Body of pancreas (tissue), 4 donors: ENCODE measurements around the gene ANGPTL8.

Experiments
- POLR2A ChIP-seq, 3 donors: fragments of 450-650 bp; IDR thresholded peaks; one replicate each; pipeline ENCODE4 v1.6.1; 2016; ENCODE audit warnings: antibody characterized with exemption in 3 of 3, mild to moderate bottlenecking in 2 of 3
- TF ChIP-seq, protein P1 (sequence below), 7 experiments: fragments of 450-650 bp in 4 of 7; fragments of 200-600 bp in 3 of 7; sonication (generic) in 3 of 7; IDR thresholded peaks; one replicate each; pipeline ENCODE4 v1.5.1; 2016 to 2019; ENCODE audit warnings: antibody characterized with exemption in 7 of 7

DNA sequence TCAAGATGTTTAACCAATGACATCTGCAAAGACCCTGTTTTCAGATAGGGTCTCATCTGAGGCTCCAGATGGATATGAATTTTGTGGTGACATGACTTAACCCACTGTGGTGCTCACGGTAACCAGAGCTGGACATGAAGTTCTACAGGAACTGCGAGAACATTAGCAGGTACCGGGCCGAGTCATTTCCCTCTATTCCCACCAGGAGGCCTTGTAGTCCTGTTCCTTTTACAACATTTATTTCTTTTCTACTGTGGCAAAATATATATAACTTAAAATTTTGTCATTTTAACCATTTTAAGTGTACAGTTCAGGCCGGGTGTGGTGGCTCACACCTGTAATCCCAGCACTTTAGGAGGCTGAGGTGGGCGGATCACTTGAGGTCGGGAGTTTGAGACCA is 48.9 kb downstream of the ANGPTL8 start:
- TF ChIP-seq POLR2A (IDR thresholded peaks at IDR 0.05) = no peak
- TF ChIP-seq, protein P1, sequence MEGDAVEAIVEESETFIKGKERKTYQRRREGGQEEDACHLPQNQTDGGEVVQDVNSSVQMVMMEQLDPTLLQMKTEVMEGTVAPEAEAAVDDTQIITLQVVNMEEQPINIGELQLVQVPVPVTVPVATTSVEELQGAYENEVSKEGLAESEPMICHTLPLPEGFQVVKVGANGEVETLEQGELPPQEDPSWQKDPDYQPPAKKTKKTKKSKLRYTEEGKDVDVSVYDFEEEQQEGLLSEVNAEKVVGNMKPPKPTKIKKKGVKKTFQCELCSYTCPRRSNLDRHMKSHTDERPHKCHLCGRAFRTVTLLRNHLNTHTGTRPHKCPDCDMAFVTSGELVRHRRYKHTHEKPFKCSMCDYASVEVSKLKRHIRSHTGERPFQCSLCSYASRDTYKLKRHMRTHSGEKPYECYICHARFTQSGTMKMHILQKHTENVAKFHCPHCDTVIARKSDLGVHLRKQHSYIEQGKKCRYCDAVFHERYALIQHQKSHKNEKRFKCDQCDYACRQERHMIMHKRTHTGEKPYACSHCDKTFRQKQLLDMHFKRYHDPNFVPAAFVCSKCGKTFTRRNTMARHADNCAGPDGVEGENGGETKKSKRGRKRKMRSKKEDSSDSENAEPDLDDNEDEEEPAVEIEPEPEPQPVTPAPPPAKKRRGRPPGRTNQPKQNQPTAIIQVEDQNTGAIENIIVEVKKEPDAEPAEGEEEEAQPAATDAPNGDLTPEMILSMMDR (IDR thresholded peaks at IDR 0.05) = peak in 5 of 7 experiments; percentile 17 to 36 (median 26)
